ENCODE results near the gene MAPK1. TPM values are rescaled to one million over a fixed set of nuclear protein-coding genes. Genes with fewer than 3 reads are reported as not detected.

Gene MAPK1
- total RNA-seq, 4 donors from 2014 or later, result 44.9 to 87.2 (median 63.5) TPM

- Histone ChIP-seq H3K9me3 (no peaks in the 10 kb centered on the region), H3K36me3 (peaks cover 66 to 96% (median 94%) of the 10 kb centered on the region in 4 donors), H3K27me3 (no peaks in the 10 kb centered on the region), H3K27ac (replicated peaks in 1 of 4) (no peak overlapping the region), H3K4me1 (peaks cover 0 to 5% (median 3%) of the 10 kb centered on the region in 4 donors), H3K4me3 (no peak overlapping the region)
- DNase-seq (ENCODE audit: extremely low spot score), result no peak
- TF ChIP-seq EP300 (IDR thresholded peaks at IDR 0.05), result no peak
- no peak for TF ChIP-seq POLR2AphosphoS5 (IDR thresholded peaks at IDR 0.05)
- no peak for TF ChIP-seq POLR2A (IDR thresholded peaks at IDR 0.05; ENCODE audit: low read depth)
- no peak for TF ChIP-seq CTCF (IDR thresholded peaks at IDR 0.05)
- intact Hi-C loops (cut with DNase I), result no loop called here
- 100% methylated on average over 1 of the region's 1 CpG for WGBS
These were observed 99.0 kb downstream of the MAPK1 start for GRCh38 chr22:21768435-21768834.

GRCh38 chr22:21766691-21767462 lies 100.6 kb downstream of the MAPK1 start:
- DNase-seq (ENCODE audit: extremely low spot score), result no peak
- TF ChIP-seq POLR2A (IDR thresholded peaks at IDR 0.05; ENCODE audit: low read depth), result no peak
- TF ChIP-seq CTCF (IDR thresholded peaks at IDR 0.05), result no peak
- TF ChIP-seq POLR2AphosphoS5 (IDR thresholded peaks at IDR 0.05), result no peak
- TF ChIP-seq EP300 (IDR thresholded peaks at IDR 0.05), result no peak
- Histone ChIP-seq H3K9me3 (no peaks in the 10 kb centered on the region), H3K4me3 (no peak overlapping the region), H3K4me1 (peaks cover 5 to 21% (median 16%) of the 10 kb centered on the region in 4 donors), H3K36me3 (peaks cover 57 to 100% (median 98%) of the 10 kb centered on the region in 4 donors), H3K27ac (replicated peaks in 1 of 4) (no peak overlapping the region), H3K27me3 (no peaks in the 10 kb centered on the region)
- 85% methylated on average over 11 of the region's 15 CpGs for WGBS
- intact Hi-C loops (cut with DNase I), result no loop called here

- no peaks in the 10 kb centered on the region for H3K9me3 ChIP-seq
- no peak for TF ChIP-seq POLR2AphosphoS5 (IDR thresholded peaks at IDR 0.05)
- no peak for TF ChIP-seq CTCF (IDR thresholded peaks at IDR 0.05)
- no peak for TF ChIP-seq EP300 (IDR thresholded peaks at IDR 0.05)
- TF ChIP-seq POLR2A (IDR thresholded peaks at IDR 0.05; ENCODE audit: low read depth), result no peak
- peaks cover 48 to 100% (median 95%) of the 10 kb centered on the region in 4 donors for H3K36me3 ChIP-seq
- no peaks in the 10 kb centered on the region for H3K27me3 ChIP-seq
- intact Hi-C loops (cut with DNase I), result no loop called here
- H3K4me1 ChIP-seq, result peaks cover 5 to 27% (median 19%) of the 10 kb centered on the region in 4 donors
- no peak overlapping the region for H3K27ac ChIP-seq (replicated peaks in 1 of 4)
- H3K4me3 ChIP-seq, result no peak overlapping the region
- WGBS, result 95% methylated on average over 11 of the region's 11 CpGs
- DNase-seq (ENCODE audit: extremely low spot score), result no peak
These were observed 101.4 kb downstream of the MAPK1 start for GRCh38 chr22:21765909-21766529.

GRCh38 chr22:21764038-21764804 lies 103.2 kb downstream of the MAPK1 start:
- intact Hi-C loops (cut with DNase I), result no loop called here
- no peak for DNase-seq (ENCODE audit: extremely low spot score)
- Histone ChIP-seq H3K36me3 (peaks cover 36 to 97% (median 81%) of the 10 kb centered on the region in 4 donors), H3K4me3 (no peak overlapping the region), H3K4me1 (peaks cover 5 to 28% (median 19%) of the 10 kb centered on the region in 4 donors), H3K9me3 (no peaks in the 10 kb centered on the region), H3K27me3 (no peaks in the 10 kb centered on the region), H3K27ac (replicated peaks in 1 of 4) (no peak overlapping the region)
- TF ChIP-seq EP300 (IDR thresholded peaks at IDR 0.05) (no peak), POLR2AphosphoS5 (IDR thresholded peaks at IDR 0.05) (no peak), POLR2A (IDR thresholded peaks at IDR 0.05; ENCODE audit: low read depth) (no peak)
- whole genome bisulfite sequencing, result 87% methylated on average over 9 of the region's 9 CpGs

Measured in esophagus muscularis mucosa (tissue), 4 donors.